ENCODE data around the gene ARID3A. TPM values are rescaled to one million over a fixed set of nuclear protein-coding genes. Genes with fewer than 3 reads are reported as not detected.

The ARID3A gene
- total and polyA plus RNA-seq, 7 donors, result 1.4 to 11.6 (median 3.7) TPM

GRCh38 chr19:926589-927350 is 935 bp downstream of the ARID3A start:
- H3K4me3 ChIP-seq, result peak overlapping the region; percentile 85 to 98 (median 91)
- DNase-seq, result peak; percentile 93
- peak overlapping the region; percentile 83 to 93 (median 86) for H3K27ac ChIP-seq
- peaks cover 0 to 6% (median 0%) of the 10 kb centered on the region in 4 donors for H3K36me3 ChIP-seq
- no peaks in the 10 kb centered on the region for H3K27me3 ChIP-seq
- H3K9me3 ChIP-seq, result no peaks in the 10 kb centered on the region
- intact Hi-C loops (cut with DNase I), result loop anchor here (10.0 kb wide), 2 partner anchors 178 to 248 kb away; partner anchors contain the start of genes GPX4 and SBNO2
- no peak for TF ChIP-seq EP300 (IDR thresholded peaks at IDR 0.05)
- TF ChIP-seq POLR2A (IDR thresholded peaks at IDR 0.05), result no peak
- no peak for TF ChIP-seq CTCF (IDR thresholded peaks at IDR 0.05)
- no peak for TF ChIP-seq POLR2AphosphoS5 (IDR thresholded peaks at IDR 0.05)
- H3K4me1 ChIP-seq, result peaks cover 0 to 37% (median 24%) of the 10 kb centered on the region in 4 donors
- WGBS, 2 donors, result 1 to 2% methylated on average over 52 of the region's 52 CpGs

- H3K4me1 ChIP-seq, result peaks cover 0 to 41% (median 26%) of the 10 kb centered on the region in 4 donors
- intact Hi-C loops (cut with DNase I), result loop anchor here (10.0 kb wide), 2 partner anchors 177 to 247 kb away; partner anchors contain the start of genes GPX4 and SBNO2
- H3K36me3 ChIP-seq, result peaks cover 0 to 6% (median 0%) of the 10 kb centered on the region in 4 donors
- TF ChIP-seq POLR2A (IDR thresholded peaks at IDR 0.05) (no peak), POLR2AphosphoS5 (IDR thresholded peaks at IDR 0.05) (no peak), EP300 (IDR thresholded peaks at IDR 0.05) (no peak), CTCF (IDR thresholded peaks at IDR 0.05) (no peak)
- DNase-seq, result no peak
- H3K4me3 ChIP-seq, result peak overlapping the region; percentile 85 to 98 (median 91)
- 18 to 22% methylated on average over 15 of the region's 15 CpGs for WGBS, 2 donors
- no peaks in the 10 kb centered on the region for H3K9me3 ChIP-seq
- H3K27me3 ChIP-seq, result no peaks in the 10 kb centered on the region
- peak overlapping the region; percentile 83 to 93 (median 86) for H3K27ac ChIP-seq
Observed at GRCh38 chr19:927351-927779, 1.5 kb downstream of the ARID3A start.

- H3K9me3 ChIP-seq, result no peaks in the 10 kb centered on the region
- intact Hi-C loops (cut with DNase I), result loop anchor here (10.0 kb wide), 2 partner anchors 177 to 247 kb away; partner anchors contain the start of genes GPX4 and SBNO2
Observed at GRCh38 chr19:927780-928401, 2.1 kb downstream of the ARID3A start.

More at GRCh38 chr19:927780-928401, 2.1 kb downstream of the ARID3A start:
- peak overlapping the region; percentile 83 to 93 (median 86) for H3K27ac ChIP-seq
- H3K4me1 ChIP-seq, result peaks cover 0 to 46% (median 31%) of the 10 kb centered on the region in 4 donors
- H3K36me3 ChIP-seq, result peaks cover 0 to 6% (median 0%) of the 10 kb centered on the region in 4 donors
- peak overlapping the region; percentile 85 to 98 (median 91) for H3K4me3 ChIP-seq
- TF ChIP-seq POLR2A (IDR thresholded peaks at IDR 0.05) (no peak), POLR2AphosphoS5 (IDR thresholded peaks at IDR 0.05) (no peak), EP300 (IDR thresholded peaks at IDR 0.05) (no peak), CTCF (IDR thresholded peaks at IDR 0.05) (no peak)
- H3K27me3 ChIP-seq, result no peaks in the 10 kb centered on the region
- no peak for DNase-seq
- 69 to 78% methylated on average over 12 of the region's 12 CpGs for WGBS, 2 donors

Measured in sigmoid colon (tissue), 7 donors.